Endodermal cell (in vitro differentiated cells): ENCODE results near the gene TRIM32. TPM values are rescaled to one million over a fixed set of nuclear protein-coding genes. Genes with fewer than 3 reads are reported as not detected.

ENCODE experiments used
- DNase-seq: peaks from one replicate; pipeline ENCODE4 v3.0.0-alpha.2; 2017
- H3K27ac ChIP-seq: 2 replicates; pipeline ENCODE4 v1.5.1; 2013; ENCODE audit warnings: mild to moderate bottlenecking, low read depth, low read length, moderate library complexity
- H3K27me3 ChIP-seq: 2 replicates; pipeline ENCODE4 v1.6.1; 2013; ENCODE audit warnings: mild to moderate bottlenecking, low read length, moderate library complexity; ENCODE audit not compliant: insufficient read depth, control insufficient read depth, poor library complexity, severe bottlenecking
- H3K36me3 ChIP-seq: 2 replicates; pipeline ENCODE4 v1.7.0; 2013; ENCODE audit warnings: mild to moderate bottlenecking, low read length, moderate library complexity; ENCODE audit not compliant: control insufficient read depth, insufficient read depth
- H3K4me1 ChIP-seq: one replicate; pipeline ENCODE4 v1.7.0; 2013; ENCODE audit warnings: low read length; ENCODE audit not compliant: control insufficient read depth, insufficient read depth
- H3K4me3 ChIP-seq: 2 replicates; pipeline ENCODE4 v1.5.1; 2013; ENCODE audit warnings: mild to moderate bottlenecking, low read length, moderate library complexity
- H3K9ac ChIP-seq: 2 replicates; pipeline ENCODE4 v1.6.1; 2013; ENCODE audit warnings: mild to moderate bottlenecking, low read length, moderate library complexity; ENCODE audit not compliant: poor library complexity, severe bottlenecking; ENCODE audit errors: extremely low read depth
- H3K9me3 ChIP-seq: 2 replicates; pipeline ENCODE4 v1.6.1; 2013; ENCODE audit warnings: mild to moderate bottlenecking, low read length, moderate library complexity; ENCODE audit not compliant: control insufficient read depth
- H3K27ac Mint-ChIP-seq: 2 replicates; pipeline ENCODE4 v1.8.0; 2020; ENCODE audit warnings: mixed read lengths
- H3K27me3 Mint-ChIP-seq: 2 replicates; pipeline ENCODE4 v1.8.0; 2021; ENCODE audit warnings: mild to moderate bottlenecking, mixed read lengths; ENCODE audit not compliant: insufficient read depth
- H3K36me3 Mint-ChIP-seq: 2 replicates; pipeline ENCODE4 v1.8.0; 2020; ENCODE audit warnings: low read depth, mixed read lengths
- H3K4me1 Mint-ChIP-seq: 2 replicates; pipeline ENCODE4 v1.8.0; 2020; ENCODE audit warnings: mixed read lengths
- H3K4me3 Mint-ChIP-seq: 2 replicates; pipeline ENCODE4 v1.8.0; 2020; ENCODE audit warnings: mild to moderate bottlenecking, moderate library complexity, mixed read lengths
- H3K9me3 Mint-ChIP-seq: 2 replicates; pipeline ENCODE4 v1.8.0; 2020; ENCODE audit warnings: mild to moderate bottlenecking, mixed read lengths
- WGBS, 2 experiments: methylation state at CpG; one replicate each; pipeline versions ENCODE4 v1.1.5 to v1.1.7; 2013; ENCODE audit warnings: missing lambda C conversion rate in 2 of 2, mixed read lengths in 1 of 2; ENCODE audit not compliant: insufficient coverage in 1 of 2, insufficient read length in 1 of 2; 5-methylcytosine and 5-hydroxymethylcytosine counted together
- total RNA-seq, 2 donors: library from RNA; stranded (reverse); fragmentation: NEBNext Ultra II Directional in 1 of 2; extraction: Animal tissue kit (Norgen Biotek cat#: 25700) in 1 of 2; gene quantifications; 2 replicates in 1 of 2; 3 replicates in 1 of 2; pipeline ENCODE4 v1.2.1, GENCODE V29; 2021
- TF ChIP-seq, protein P1 (sequence below): fragments of 200-600 bp; sonication (generic); conservative IDR thresholded peaks from 2 replicates; pipeline ENCODE4 v1.5.0; 2021; ENCODE audit warnings: antibody characterized with exemption, mild to moderate bottlenecking

TRIM32 gene
- total RNA-seq, 2 donors from 2014 or later, result 28.0 to 31.3 TPM

DNA sequence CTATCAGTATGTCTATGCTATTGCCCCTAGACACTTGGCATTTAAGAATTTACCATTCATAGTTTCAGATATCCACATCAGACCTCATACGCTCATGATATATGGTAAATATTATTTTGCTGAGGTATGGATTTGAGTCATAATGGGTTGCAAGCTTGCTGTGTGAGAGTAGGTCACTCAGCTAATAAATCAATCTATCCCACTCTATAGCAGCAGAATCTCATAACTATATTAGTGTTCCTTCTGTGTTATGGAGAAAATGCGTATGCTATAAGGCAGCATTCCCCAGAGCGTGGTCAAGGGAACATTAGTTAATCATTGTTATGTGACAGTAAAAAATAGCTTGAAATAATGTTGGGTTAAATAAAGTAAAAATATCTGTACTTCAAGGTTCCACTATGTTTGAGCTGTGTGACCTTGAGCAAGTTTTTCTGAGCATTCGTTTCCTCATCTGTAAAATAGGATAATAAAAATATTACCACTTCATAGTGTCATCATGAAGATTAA, 7.7 kb downstream of the TRIM32 start:
- Mint-ChIP-seq H3K27me3 (no peaks in the 10 kb centered on the region), H3K36me3 (peaks cover 37% of the 10 kb centered on the region), H3K9me3 (no peaks in the 10 kb centered on the region), H3K4me1 (peaks cover 8% of the 10 kb centered on the region), H3K27ac (no peak overlapping the region), H3K4me3 (no peak overlapping the region)
- no peaks in the 10 kb centered on the region for H3K4me1 ChIP-seq
- no peaks in the 10 kb centered on the region for H3K27me3 ChIP-seq
- TF ChIP-seq, protein P1, sequence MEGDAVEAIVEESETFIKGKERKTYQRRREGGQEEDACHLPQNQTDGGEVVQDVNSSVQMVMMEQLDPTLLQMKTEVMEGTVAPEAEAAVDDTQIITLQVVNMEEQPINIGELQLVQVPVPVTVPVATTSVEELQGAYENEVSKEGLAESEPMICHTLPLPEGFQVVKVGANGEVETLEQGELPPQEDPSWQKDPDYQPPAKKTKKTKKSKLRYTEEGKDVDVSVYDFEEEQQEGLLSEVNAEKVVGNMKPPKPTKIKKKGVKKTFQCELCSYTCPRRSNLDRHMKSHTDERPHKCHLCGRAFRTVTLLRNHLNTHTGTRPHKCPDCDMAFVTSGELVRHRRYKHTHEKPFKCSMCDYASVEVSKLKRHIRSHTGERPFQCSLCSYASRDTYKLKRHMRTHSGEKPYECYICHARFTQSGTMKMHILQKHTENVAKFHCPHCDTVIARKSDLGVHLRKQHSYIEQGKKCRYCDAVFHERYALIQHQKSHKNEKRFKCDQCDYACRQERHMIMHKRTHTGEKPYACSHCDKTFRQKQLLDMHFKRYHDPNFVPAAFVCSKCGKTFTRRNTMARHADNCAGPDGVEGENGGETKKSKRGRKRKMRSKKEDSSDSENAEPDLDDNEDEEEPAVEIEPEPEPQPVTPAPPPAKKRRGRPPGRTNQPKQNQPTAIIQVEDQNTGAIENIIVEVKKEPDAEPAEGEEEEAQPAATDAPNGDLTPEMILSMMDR, result no peak
- H3K4me3 ChIP-seq, result no peak overlapping the region
- H3K9ac ChIP-seq, result no peak overlapping the region
- H3K36me3 ChIP-seq, result peaks cover 79% of the 10 kb centered on the region
- no peak for DNase-seq
- H3K9me3 ChIP-seq, result no peaks in the 10 kb centered on the region
- 94 to 100% methylated on average over 1 to 2 of the region's 4 CpGs for whole genome bisulfite sequencing, 2 experiments
- H3K27ac ChIP-seq, result no peak overlapping the region

DNA sequence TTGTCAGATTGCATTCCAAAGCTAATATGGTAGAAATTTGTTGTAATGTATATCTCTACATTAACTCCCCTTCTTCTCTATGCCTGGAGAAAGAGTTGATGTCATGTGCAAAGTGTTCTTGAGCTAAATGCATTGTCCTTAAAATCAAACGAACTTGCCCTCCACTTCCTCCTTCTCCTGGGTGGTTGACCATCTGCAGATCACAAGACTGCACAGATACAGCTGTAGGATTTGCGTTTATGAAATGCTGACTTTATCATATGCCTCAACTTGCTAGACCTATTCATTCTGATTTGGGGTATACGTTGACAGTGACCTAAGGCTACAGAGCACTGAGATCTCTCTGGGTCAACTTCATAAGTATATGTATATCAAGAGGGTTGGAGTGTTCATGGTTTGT, 8.3 kb downstream of the TRIM32 start:
- DNase-seq, result no peak
- peaks cover 84% of the 10 kb centered on the region for H3K36me3 ChIP-seq
- no peak overlapping the region for H3K27ac ChIP-seq
- Mint-ChIP-seq H3K36me3 (peaks cover 43% of the 10 kb centered on the region), H3K4me1 (peaks cover 8% of the 10 kb centered on the region), H3K9me3 (no peaks in the 10 kb centered on the region), H3K4me3 (no peak overlapping the region), H3K27me3 (no peaks in the 10 kb centered on the region), H3K27ac (no peak overlapping the region)
- no peaks in the 10 kb centered on the region for H3K9me3 ChIP-seq
- WGBS, 2 experiments, result 50 to 60% methylated on average over 2 to 3 of the region's 3 CpGs
- TF ChIP-seq, protein P1, result no peak
- H3K4me3 ChIP-seq, result no peak overlapping the region
- no peaks in the 10 kb centered on the region for H3K4me1 ChIP-seq
- H3K9ac ChIP-seq, result no peak overlapping the region
- H3K27me3 ChIP-seq, result no peaks in the 10 kb centered on the region

DNA sequence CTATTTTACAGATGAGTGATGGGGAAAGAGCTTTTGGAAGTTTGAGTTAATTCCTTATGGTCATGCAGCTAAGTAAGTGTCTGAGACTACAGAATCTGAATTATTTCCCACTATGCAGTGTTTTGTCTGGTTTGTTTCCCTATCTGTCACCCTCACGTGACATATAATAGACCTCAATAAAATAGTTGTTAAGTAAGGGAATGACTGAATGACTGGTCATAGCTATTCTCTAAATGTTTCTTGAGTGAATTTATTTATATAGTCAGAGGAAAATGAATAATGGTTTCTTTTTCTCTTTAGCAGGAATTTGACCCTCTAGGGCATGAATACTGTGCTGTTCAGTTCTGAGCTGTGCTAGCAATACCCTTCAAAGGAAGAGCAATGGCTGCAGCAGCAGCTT, 10.3 kb downstream of the TRIM32 start:
- Histone ChIP-seq H3K4me3 (no peak overlapping the region), H3K27ac (no peak overlapping the region)
- no peak for DNase-seq

More for the DNA sequence above, 10.3 kb downstream of the TRIM32 start:
- TF ChIP-seq, protein P1, result no peak
- Histone ChIP-seq H3K36me3 (peaks cover 84% of the 10 kb centered on the region), H3K9me3 (no peaks in the 10 kb centered on the region), H3K9ac (no peak overlapping the region), H3K4me1 (peaks cover under 1% of the 10 kb centered on the region), H3K27me3 (no peaks in the 10 kb centered on the region)
- H3K4me3 Mint-ChIP-seq, result no peak overlapping the region
- H3K36me3 Mint-ChIP-seq, result peaks cover 56% of the 10 kb centered on the region
- no peak overlapping the region for H3K27ac Mint-ChIP-seq
- H3K27me3 Mint-ChIP-seq, result no peaks in the 10 kb centered on the region
- peaks cover 14% of the 10 kb centered on the region for H3K4me1 Mint-ChIP-seq
- no peaks in the 10 kb centered on the region for H3K9me3 Mint-ChIP-seq
- WGBS, 2 experiments, result 90% methylated on average over 1 of the region's 1 CpG; no CpG with 5 or more reads in 1 of the 2 experiments
